Prostate gland (tissue), 2 donors: ENCODE results near the gene RABL3.
"Not testable (repeated sequence)": the region's sequence is repeated elsewhere in the genome, so short reads cannot be mapped to it uniquely, and the experiment has no call there.

Experiments used
- CTCF ChIP-seq, 4 experiments: fragments of 200-600 bp in 2 of 4; fragments of 450-650 bp in 2 of 4; sonication (generic) in 2 of 4; IDR thresholded peaks; 1 replicate in 3 of 4; 2 replicates in 1 of 4; pipeline ENCODE4 v1.5.1; 2016 to 2019; ENCODE audit warnings: antibody characterized with exemption in 4 of 4, mild to moderate bottlenecking in 2 of 4, moderate library complexity in 2 of 4
- POLR2A ChIP-seq: fragments of 450-650 bp; IDR thresholded peaks from one replicate; pipeline ENCODE4 v1.6.1; 2016; ENCODE audit warnings: antibody characterized with exemption, mild to moderate bottlenecking
- POLR2AphosphoS5 ChIP-seq: sonication (generic); formaldehyde crosslinking; IDR thresholded peaks from one replicate; pipeline ENCODE4 v1.6.1; 2017; ENCODE audit warnings: antibody characterized with exemption

GRCh38 chr3:120677193-120677592 lies 65.1 kb downstream of the RABL3 start:
- not testable (repeated sequence) for TF ChIP-seq CTCF (IDR thresholded peaks at IDR 0.05); POLR2A; POLR2AphosphoS5
